Left cardiac atrium (tissue), 4 donors: ENCODE data around the gene ECSIT. TPM values are rescaled to one million over a fixed set of nuclear protein-coding genes. Genes with fewer than 3 reads are reported as not detected.

Source experiments
- ATAC-seq, 2 donors: fragments of 200-7000 bp; cut with Tn5 transposase; one replicate each; pipeline ENCODE4 v1.9.1; 2020; ENCODE audit warnings: mild to moderate bottlenecking in 2 of 2, moderate library complexity in 2 of 2
- DNase-seq: peaks from one replicate; pipeline ENCODE4 v3.0.0-alpha.2; 2020
- intact Hi-C, 2 donors: fragments of 100-400 bp; cut with DNase I; formaldehyde crosslinking; loops; one replicate each; pipeline versions ENCODE4 v1.14.1 to v1.15.1; 2022 to 2023
- microRNA-seq, 2 donors: library from miRNA; unstranded; fragments of <30 nt; microRNA quantifications; one replicate each; pipeline ENCODE4 v1.2.0, GENCODE V29; 2020
- total RNA-seq, 2 donors: library from RNA; stranded (reverse); fragmentation: NEBNext Ultra II Directional; extraction: Animal tissue kit (Norgen Biotek cat#: 25700); gene quantifications; one replicate each; pipeline ENCODE4 v1.2.1, GENCODE V29; 2021
- donor health status: DM: no; HTN: yes; CAD: no.
- donor health status: DM: no; HTN: yes; CAD: no; lungs with severe emphysema.
- donor health status: DM: yes; HTN: yes; CAD: no.
- donor health status: Dilated cardiomyopathy.

ECSIT gene
- total RNA-seq, 2 donors from 2014 or later, result 99.4 to 105 TPM

DNA sequence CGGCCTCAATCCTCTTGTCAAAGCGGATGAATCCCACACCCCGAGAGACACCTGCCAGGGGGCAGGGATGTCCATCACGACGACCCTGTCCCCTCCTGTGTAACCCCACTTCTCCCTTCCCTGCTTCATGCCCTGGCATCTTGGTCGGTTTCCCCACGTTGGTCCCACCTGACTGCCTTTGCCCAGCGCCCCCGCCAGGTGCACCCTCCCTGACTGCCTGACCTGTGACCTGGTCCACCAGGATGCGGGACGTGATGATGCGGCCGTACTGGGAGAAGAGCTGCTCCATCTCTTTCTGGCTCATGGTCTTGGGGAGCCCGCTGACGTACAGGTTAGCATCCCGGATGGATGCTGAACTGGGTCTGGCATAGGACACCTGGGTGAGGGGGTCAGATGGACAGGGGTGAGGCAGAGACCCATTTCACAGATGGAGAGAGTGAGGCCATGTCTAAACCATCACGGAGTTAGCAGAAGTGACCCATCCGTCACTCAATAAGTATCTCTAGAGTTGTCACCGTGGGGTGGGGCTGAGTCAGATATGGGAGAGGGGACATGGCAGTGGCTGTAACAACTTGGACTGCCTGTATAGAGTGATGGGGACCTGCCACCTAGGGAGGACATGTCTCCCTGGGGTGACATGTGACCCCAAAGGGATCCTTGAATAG, 70.6 kb downstream of the ECSIT start:
- intact Hi-C loops, result no loop called here
- ATAC-seq (no peak), DNase-seq (no peak)

DNA sequence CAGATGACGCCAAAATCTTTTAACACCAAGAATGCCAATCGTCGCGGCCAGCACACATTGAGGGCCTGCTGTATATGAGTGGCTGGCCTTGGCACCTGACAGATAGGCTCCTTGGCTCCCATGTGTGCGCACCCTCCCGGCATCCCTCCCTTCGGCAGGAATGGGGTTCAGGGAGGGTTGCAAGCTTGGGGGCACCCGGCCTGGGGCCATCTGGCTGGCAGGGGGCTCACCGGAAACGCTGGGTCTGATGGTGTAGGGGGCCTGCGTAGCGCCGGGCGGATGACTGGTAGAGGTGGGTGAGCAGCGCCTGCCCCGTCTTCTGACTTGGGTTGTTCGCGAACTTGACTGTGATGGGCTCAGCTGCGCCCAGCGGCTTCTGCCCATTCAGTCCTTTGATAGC, 71.1 kb downstream of the ECSIT start:
- intact Hi-C loops, result no loop called here

DNA sequence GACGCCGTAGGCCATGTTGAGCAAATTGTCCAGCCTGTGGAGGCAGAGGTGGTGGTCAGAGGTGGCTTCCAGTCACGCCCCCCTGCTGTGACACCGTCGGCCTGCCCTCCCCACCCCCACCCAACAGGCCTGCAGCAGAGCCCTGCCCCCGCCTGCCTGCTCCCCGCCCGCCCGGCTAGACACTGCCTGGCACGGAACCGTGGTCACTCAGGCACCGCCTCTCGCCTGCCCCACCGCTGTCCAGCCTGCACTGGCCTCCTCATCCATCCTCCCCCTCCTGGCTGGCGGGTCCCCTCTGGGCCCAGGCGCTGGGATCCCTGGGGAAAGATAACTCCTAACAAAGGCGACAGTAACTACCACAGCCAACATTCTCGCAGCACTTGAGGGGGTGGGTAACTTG, 71.8 kb downstream of the ECSIT start:
- ATAC-seq, result peak; percentile 30 to 39
- intact Hi-C loops, result no loop called here

More for the DNA sequence above, 71.1 kb downstream of the ECSIT start:
- DNase-seq, result no peak
- no peak for ATAC-seq

GRCh38 chr19:11456659-11457058, 72.3 kb downstream of the ECSIT start:
- ATAC-seq, result no peak
- no peak for DNase-seq
- intact Hi-C loops, result no loop called here

More for the DNA sequence above, 71.8 kb downstream of the ECSIT start:
- no peak for DNase-seq

Small RNA genes within 50 kb of the gene (microRNA-seq; reads per million reads assigned to microRNA genes)
- 0 reads per million in 2 donors for gene MIR7974

Other genes starting within 250 kb of the ECSIT start
- gene TSPAN16, start 233.0 kb downstream of the ECSIT start, total RNA-seq, result not detected
- 10 to 100 TPM; 12.2 to 14.2 TPM for gene RAB3D, start 189.5 kb downstream of the ECSIT start, total RNA-seq
- gene TMEM205, start 182.9 kb downstream of the ECSIT start, total RNA-seq, result 10 to 100 TPM; 89.9 to 96.6 TPM
- gene CCDC159, start 182.6 kb downstream of the ECSIT start, total RNA-seq, result 10 to 100 TPM; 16.4 to 20.0 TPM
- gene PLPPR2, start 173.7 kb downstream of the ECSIT start, total RNA-seq, result 10 to 100 TPM; 23.5 to 28.3 TPM
- 1 to 10 TPM; 1.3 to 1.5 TPM for gene SWSAP1, start 154.5 kb downstream of the ECSIT start, total RNA-seq
- 1 to 10 TPM; 7.5 to 7.7 TPM for gene EPOR, start 144.8 kb downstream of the ECSIT start, total RNA-seq
- 10 to 100 TPM; 11.3 to 15.1 TPM for gene RGL3, start 109.8 kb downstream of the ECSIT start, total RNA-seq
- gene ODAD3, start 94.0 kb downstream of the ECSIT start, total RNA-seq, result under 1 TPM; 0.56 to 0.68 TPM
- 100 to 1,000 TPM; 132 to 139 TPM for gene PRKCSH, start 93.5 kb downstream of the ECSIT start, total RNA-seq
- gene ELAVL3, start 48.1 kb downstream of the ECSIT start, total RNA-seq, result under 1 TPM; 0.24 to 0.50 TPM
- 1 to 10 TPM; 3.7 to 4.9 TPM for gene ZNF653, start 23.3 kb downstream of the ECSIT start, total RNA-seq
- 100 to 1,000 TPM; 159 to 208 TPM for gene CNN1, start 9.7 kb upstream of the ECSIT start, total RNA-seq
- gene ELOF1, start 30.1 kb upstream of the ECSIT start, total RNA-seq, result 10 to 100 TPM; 36.8 to 37.2 TPM
- 1 to 10 TPM; 4.5 to 5.4 TPM for gene ACP5, start 48.5 kb upstream of the ECSIT start, total RNA-seq
- gene ZNF627, start 68.3 kb upstream of the ECSIT start, total RNA-seq, result 1 to 10 TPM; 5.1 to 5.4 TPM
- gene ZNF823, start 209.8 kb upstream of the ECSIT start, total RNA-seq, result 1 to 10 TPM; 3.5 to 4.5 TPM
- gene ZNF441, start 237.9 kb upstream of the ECSIT start, total RNA-seq, result 1 to 10 TPM; 4.2 to 4.6 TPM